Suprapubic skin (tissue), 4 donors: ENCODE data around the gene HOXA4.

Source experiments
- CTCF ChIP-seq, 2 donors: fragments of 200-600 bp in 1 of 2; fragments of 450-650 bp in 1 of 2; sonication (generic) in 1 of 2; IDR thresholded peaks; one replicate each; pipeline ENCODE4 v1.5.1; 2016 to 2019; ENCODE audit warnings: antibody characterized with exemption in 2 of 2, mild to moderate bottlenecking in 1 of 2, moderate library complexity in 1 of 2
- POLR2A ChIP-seq, 2 donors: fragments of 450-650 bp; IDR thresholded peaks; one replicate each; pipeline ENCODE4 v1.6.1; 2017; ENCODE audit warnings: antibody characterized with exemption in 2 of 2, mild to moderate bottlenecking in 2 of 2, moderate library complexity in 2 of 2
- POLR2AphosphoS5 ChIP-seq, 3 donors: sonication (generic); formaldehyde crosslinking; IDR thresholded peaks; one replicate each; pipeline ENCODE4 v1.6.1; 2017; ENCODE audit warnings: antibody characterized with exemption in 3 of 3

- TF ChIP-seq POLR2A (IDR thresholded peaks at IDR 0.05) (no peak), CTCF (IDR thresholded peaks at IDR 0.05) (no peak), POLR2AphosphoS5 (IDR thresholded peaks at IDR 0.05) (no peak)
Measured at GRCh38 chr7:27132978-27133377, 2.4 kb upstream of the HOXA4 start.
